Activated naive CD8-positive, alpha-beta T cell (primary cell): Measurements from ENCODE around the gene VPREB1.

Experiments used
- H3K27ac Mint-ChIP-seq: one replicate; pipeline ENCODE4 v1.8.0; 2021; ENCODE audit warnings: mixed read lengths
- H3K27me3 Mint-ChIP-seq: one replicate; pipeline ENCODE4 v1.8.0; 2021; ENCODE audit warnings: mixed read lengths
- H3K36me3 Mint-ChIP-seq: one replicate; pipeline ENCODE4 v1.8.0; 2021; ENCODE audit warnings: mixed read lengths
- H3K4me1 Mint-ChIP-seq: one replicate; pipeline ENCODE4 v1.8.0; 2021; ENCODE audit warnings: low read depth, mixed read lengths
- H3K4me3 Mint-ChIP-seq: one replicate; pipeline ENCODE4 v1.8.0; 2021; ENCODE audit warnings: mild to moderate bottlenecking, mixed read lengths
- H3K9me3 Mint-ChIP-seq: one replicate; pipeline ENCODE4 v1.8.0; 2021; ENCODE audit warnings: low read depth, mixed read lengths

The VPREB1 gene, protein sequence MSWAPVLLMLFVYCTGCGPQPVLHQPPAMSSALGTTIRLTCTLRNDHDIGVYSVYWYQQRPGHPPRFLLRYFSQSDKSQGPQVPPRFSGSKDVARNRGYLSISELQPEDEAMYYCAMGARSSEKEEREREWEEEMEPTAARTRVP

GRCh38 chr22:22244316-22245250 is at the start of gene VPREB1:
Gene VPREB1 (plus strand): TSS chr22:22244786. CDS start chr22:22244814, 28 bp downstream.
- peaks cover 23% of the 10 kb centered on the region for H3K4me1 Mint-ChIP-seq
- peaks cover 9% of the 10 kb centered on the region for H3K27me3 Mint-ChIP-seq
- H3K27ac Mint-ChIP-seq, result no peak within 1 kb of the TSS
- no peaks in the 10 kb centered on the region for H3K9me3 Mint-ChIP-seq
- no peak within 1 kb of the TSS for H3K4me3 Mint-ChIP-seq
- H3K36me3 Mint-ChIP-seq, result no peaks in the 10 kb centered on the region

DNA sequence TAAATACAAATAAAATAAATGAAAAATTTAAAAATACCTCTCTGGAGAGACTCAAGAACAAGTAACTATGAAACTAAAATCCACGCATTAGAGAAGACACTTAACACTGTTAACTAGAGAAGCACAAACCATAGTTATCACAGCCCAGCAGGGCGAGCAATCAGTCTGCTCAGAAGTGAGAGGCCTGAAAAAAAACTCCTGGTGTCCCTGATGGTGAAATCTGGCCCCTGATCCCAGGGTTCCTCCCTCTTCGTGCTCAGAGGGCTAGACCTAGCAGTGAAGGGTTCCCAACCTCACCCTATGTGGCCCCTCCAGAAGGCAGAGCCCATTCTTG is 49.7 kb upstream of the VPREB1 start:
- H3K27me3 Mint-ChIP-seq, result peaks cover 19% of the 10 kb centered on the region
- H3K4me3 Mint-ChIP-seq, result no peak overlapping the region
- H3K36me3 Mint-ChIP-seq, result no peaks in the 10 kb centered on the region
- H3K4me1 Mint-ChIP-seq, result no peaks in the 10 kb centered on the region
- H3K9me3 Mint-ChIP-seq, result no peaks in the 10 kb centered on the region
- no peak overlapping the region for H3K27ac Mint-ChIP-seq

GRCh38 chr22:22195265-22196017 is 49.1 kb upstream of the VPREB1 start:
- H3K36me3 Mint-ChIP-seq, result no peaks in the 10 kb centered on the region
- H3K9me3 Mint-ChIP-seq, result no peaks in the 10 kb centered on the region
- peaks cover 16% of the 10 kb centered on the region for H3K27me3 Mint-ChIP-seq
- H3K4me1 Mint-ChIP-seq, result no peaks in the 10 kb centered on the region
- no peak overlapping the region for H3K27ac Mint-ChIP-seq
- H3K4me3 Mint-ChIP-seq, result no peak overlapping the region

- H3K4me3 Mint-ChIP-seq, result no peak overlapping the region
- H3K27ac Mint-ChIP-seq, result no peak overlapping the region
- H3K27me3 Mint-ChIP-seq, result peaks cover 11% of the 10 kb centered on the region
- no peaks in the 10 kb centered on the region for H3K36me3 Mint-ChIP-seq
- H3K9me3 Mint-ChIP-seq, result no peaks in the 10 kb centered on the region
- no peaks in the 10 kb centered on the region for H3K4me1 Mint-ChIP-seq
Measured at GRCh38 chr22:22196018-22196533, 48.5 kb upstream of the VPREB1 start.

GRCh38 chr22:22196833-22197477 is 47.6 kb upstream of the VPREB1 start:
- Mint-ChIP-seq H3K27ac (no peak overlapping the region), H3K27me3 (peaks cover 12% of the 10 kb centered on the region), H3K9me3 (no peaks in the 10 kb centered on the region), H3K4me1 (no peaks in the 10 kb centered on the region), H3K36me3 (no peaks in the 10 kb centered on the region), H3K4me3 (no peak overlapping the region)

- no peaks in the 10 kb centered on the region for H3K4me1 Mint-ChIP-seq
- peaks cover 15% of the 10 kb centered on the region for H3K27me3 Mint-ChIP-seq
- H3K4me3 Mint-ChIP-seq, result no peak overlapping the region
- no peak overlapping the region for H3K27ac Mint-ChIP-seq
- H3K9me3 Mint-ChIP-seq, result no peaks in the 10 kb centered on the region
- H3K36me3 Mint-ChIP-seq, result no peaks in the 10 kb centered on the region
Measured at GRCh38 chr22:22197993-22198402, 46.6 kb upstream of the VPREB1 start.

DNA sequence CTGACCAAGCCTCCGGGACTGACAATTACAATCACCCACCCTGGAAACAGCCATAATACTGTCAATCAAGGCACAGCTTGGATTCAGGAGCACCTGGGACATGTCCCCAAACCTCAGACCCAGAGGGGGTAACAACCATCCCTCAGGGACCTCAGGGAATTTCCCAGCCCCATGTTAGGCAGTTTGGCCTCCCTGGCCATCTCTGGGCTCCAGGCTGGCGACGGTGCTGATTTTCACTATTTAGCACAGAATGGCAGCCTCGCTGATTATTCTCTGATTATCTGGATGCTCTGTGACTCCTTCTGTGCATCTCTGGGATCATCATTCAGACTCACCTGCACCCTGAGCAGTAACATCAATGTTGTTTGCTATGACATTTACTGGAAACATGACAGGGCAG is 45.8 kb upstream of the VPREB1 start:
- Mint-ChIP-seq H3K4me1 (no peaks in the 10 kb centered on the region), H3K27me3 (peaks cover 15% of the 10 kb centered on the region), H3K27ac (no peak overlapping the region), H3K4me3 (no peak overlapping the region), H3K9me3 (no peaks in the 10 kb centered on the region), H3K36me3 (no peaks in the 10 kb centered on the region)

GRCh38 chr22:22199634-22200033 is 45.0 kb upstream of the VPREB1 start:
- Mint-ChIP-seq H3K27me3 (peaks cover 15% of the 10 kb centered on the region), H3K4me1 (no peaks in the 10 kb centered on the region), H3K36me3 (no peaks in the 10 kb centered on the region), H3K9me3 (no peaks in the 10 kb centered on the region), H3K27ac (no peak overlapping the region), H3K4me3 (no peak overlapping the region)

DNA sequence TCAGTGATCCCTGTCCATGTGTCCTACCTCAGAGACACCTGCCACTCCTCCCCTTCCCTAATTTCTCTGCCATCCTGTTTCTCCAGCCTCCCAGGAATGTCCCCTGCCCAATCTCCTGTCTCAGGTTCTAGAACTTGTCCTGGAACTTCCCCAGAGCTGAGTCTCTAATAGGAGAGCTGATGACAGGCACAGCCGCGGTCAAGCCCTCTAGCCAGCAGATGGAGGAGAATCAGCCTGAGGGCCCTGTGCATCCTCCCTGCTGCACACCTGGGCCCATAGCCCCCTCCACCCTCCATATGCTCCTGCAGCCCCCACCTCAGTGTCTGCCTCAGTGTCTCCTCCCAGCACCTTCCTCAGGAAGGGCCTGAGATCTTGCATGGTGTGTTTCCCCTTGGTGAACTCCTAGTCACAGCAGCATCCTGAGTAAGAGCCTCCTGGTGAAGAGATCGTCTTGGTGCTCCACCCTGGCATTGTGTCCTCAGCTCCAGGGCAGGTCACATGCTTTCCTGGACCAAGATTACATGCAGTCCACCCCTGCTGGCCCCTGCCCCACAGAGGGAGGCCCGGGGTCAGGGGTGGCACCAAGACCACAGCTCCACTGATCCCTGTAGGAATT is 43.9 kb upstream of the VPREB1 start:
- no peaks in the 10 kb centered on the region for H3K36me3 Mint-ChIP-seq
- H3K9me3 Mint-ChIP-seq, result no peaks in the 10 kb centered on the region
- peaks cover 15% of the 10 kb centered on the region for H3K27me3 Mint-ChIP-seq
- no peaks in the 10 kb centered on the region for H3K4me1 Mint-ChIP-seq
- H3K27ac Mint-ChIP-seq, result no peak overlapping the region
- no peak overlapping the region for H3K4me3 Mint-ChIP-seq

DNA sequence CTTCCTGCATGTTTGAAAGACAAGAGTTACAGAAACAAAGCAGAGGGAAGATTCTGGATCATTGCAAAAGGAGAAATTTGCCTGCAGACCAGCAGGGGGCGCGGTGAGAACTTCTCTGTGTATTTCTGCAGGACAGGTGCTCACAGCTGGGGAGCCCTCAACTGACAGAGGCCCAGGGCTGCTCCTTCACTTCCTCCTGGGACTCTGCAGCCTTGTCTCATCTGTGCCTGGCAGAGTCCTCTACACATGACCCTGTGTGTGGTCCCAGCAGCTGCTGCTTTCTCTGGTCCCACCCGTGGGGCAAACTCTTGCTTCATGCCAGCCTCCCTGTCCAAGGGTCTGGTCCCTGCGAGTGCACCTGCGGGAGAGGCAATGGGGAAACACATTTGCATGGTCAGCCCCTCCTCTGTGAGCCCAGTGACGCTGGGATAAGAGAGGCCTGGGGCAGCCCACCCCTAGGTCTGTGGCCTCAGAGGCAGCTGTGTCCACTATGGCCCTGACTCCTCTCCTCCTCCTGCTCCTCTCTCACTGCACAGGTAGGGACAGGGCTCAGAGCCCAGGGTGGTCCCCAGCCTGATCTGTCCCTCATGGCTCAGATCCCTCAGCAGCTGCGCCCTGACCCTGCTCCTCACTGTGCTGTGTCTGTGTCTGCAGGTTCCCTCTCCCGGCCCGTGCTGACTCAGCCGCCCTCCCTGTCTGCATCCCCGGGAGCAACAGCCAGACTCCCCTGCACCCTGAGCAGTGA is 43.2 kb upstream of the VPREB1 start:
- Mint-ChIP-seq H3K36me3 (no peaks in the 10 kb centered on the region), H3K27me3 (peaks cover 12% of the 10 kb centered on the region), H3K27ac (no peak overlapping the region), H3K4me1 (no peaks in the 10 kb centered on the region), H3K4me3 (no peak overlapping the region), H3K9me3 (no peaks in the 10 kb centered on the region)

DNA sequence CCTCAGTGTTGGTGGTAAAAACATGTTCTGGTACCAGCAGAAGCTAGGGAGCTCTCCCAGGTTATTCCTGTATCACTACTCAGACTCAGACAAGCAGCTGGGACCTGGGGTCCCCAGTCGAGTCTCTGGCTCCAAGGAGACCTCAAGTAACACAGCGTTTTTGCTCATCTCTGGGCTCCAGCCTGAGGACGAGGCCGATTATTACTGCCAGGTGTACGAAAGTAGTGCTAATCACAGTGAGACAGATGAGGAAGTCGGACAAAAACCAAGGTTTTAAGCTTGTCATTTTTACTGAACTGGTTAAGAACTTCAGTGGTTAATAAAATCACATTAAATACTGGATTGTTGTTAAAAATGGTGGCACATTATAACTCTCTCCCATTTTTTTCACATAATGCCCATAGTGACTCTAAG is 42.6 kb upstream of the VPREB1 start:
- Mint-ChIP-seq H3K36me3 (no peaks in the 10 kb centered on the region), H3K27me3 (peaks cover 12% of the 10 kb centered on the region), H3K4me1 (no peaks in the 10 kb centered on the region), H3K4me3 (no peak overlapping the region), H3K9me3 (no peaks in the 10 kb centered on the region), H3K27ac (no peak overlapping the region)

- no peaks in the 10 kb centered on the region for H3K36me3 Mint-ChIP-seq
- H3K4me1 Mint-ChIP-seq, result peaks cover 11% of the 10 kb centered on the region
- no peaks in the 10 kb centered on the region for H3K9me3 Mint-ChIP-seq
- H3K4me3 Mint-ChIP-seq, result no peak overlapping the region
- peaks cover 11% of the 10 kb centered on the region for H3K27me3 Mint-ChIP-seq
- no peak overlapping the region for H3K27ac Mint-ChIP-seq
Measured at GRCh38 chr22:22203048-22203971, 41.3 kb upstream of the VPREB1 start.
